Left lung (tissue), 10 donors: ENCODE measurements around the gene DAB2IP. TPM values are rescaled to one million over a fixed set of nuclear protein-coding genes. Genes with fewer than 3 reads are reported as not detected.

ENCODE experiments used
- ATAC-seq: fragments of 200-7000 bp; cut with Tn5 transposase; one replicate; pipeline ENCODE4 v1.9.1; 2020; ENCODE audit warnings: moderate library complexity
- DNase-seq, 4 donors: peaks; one replicate each; pipeline ENCODE4 v3.0.0-alpha.2; 2013 to 2020
- H3K27ac ChIP-seq, 2 donors: fragments of 200-600 bp; sonication (generic) in 1 of 2; one replicate each; pipeline versions ENCODE4 v1.5.0 to v1.8.0; 2020 to 2021
- H3K27me3 ChIP-seq, 2 donors: fragments of 200-600 bp; sonication (generic) in 1 of 2; one replicate each; pipeline versions ENCODE4 v1.5.0 to v1.8.0; 2020 to 2021
- H3K36me3 ChIP-seq, 2 donors: fragments of 200-600 bp; sonication (generic) in 1 of 2; one replicate each; pipeline versions ENCODE4 v1.5.0 to v1.8.0; 2020 to 2021
- H3K4me1 ChIP-seq, 2 donors: fragments of 200-600 bp; one replicate each; pipeline ENCODE4 v1.8.0; 2021
- H3K4me3 ChIP-seq, 2 donors: fragments of 200-600 bp; sonication (generic) in 1 of 2; one replicate each; pipeline versions ENCODE4 v1.5.0 to v1.8.0; 2020 to 2021; ENCODE audit warnings: mild to moderate bottlenecking in 1 of 2
- H3K9me3 ChIP-seq, 2 donors: fragments of 200-600 bp; sonication (generic) in 1 of 2; one replicate each; pipeline versions ENCODE4 v1.5.0 to v1.8.0; 2020 to 2021
- CTCF ChIP-seq, 2 donors: fragments of 200-600 bp; sonication (generic) in 1 of 2; IDR thresholded peaks; one replicate each; pipeline versions ENCODE4 v1.5.0 to v1.8.0; 2021; ENCODE audit warnings: antibody characterized with exemption in 2 of 2
- intact Hi-C, 2 donors: fragments of 100-400 bp; cut with DNase I; formaldehyde crosslinking; loops; one replicate each; pipeline versions ENCODE4 v1.11.2 to v1.14.2; 2022
- polyA plus RNA-seq, 6 donors: library from polyadenylated mRNA; unstranded; fragments of 120-200 nt; gene quantifications; one replicate each; pipeline ENCODE4 v1.2.1, GENCODE V29; 2013; ENCODE audit not compliant: insufficient read length in 6 of 6
- total RNA-seq, 2 donors: library from RNA; stranded (reverse); fragmentation: NEBNext Ultra II Directional; extraction: Animal tissue kit (Norgen Biotek cat#: 25700); gene quantifications; one replicate each; pipeline ENCODE4 v1.2.1, GENCODE V29; 2021
- donor health status: DM: no; HTN: yes; CAD: no.
- donor health status: DM: no; HTN: no; CAD: no.

DAB2IP gene
- total and polyA plus RNA-seq, 8 donors: 25.0 to 53.4 (median 34.6) TPM

GRCh38 chr9:121625590-121625989 lies 25.8 kb upstream of the DAB2IP start:
- H3K4me1 ChIP-seq: peaks cover 5 to 16% of the 10 kb centered on the region in 2 donors
- no peaks in the 10 kb centered on the region for H3K36me3 ChIP-seq
- no peak for ATAC-seq
- TF ChIP-seq CTCF (IDR thresholded peaks at IDR 0.05): no peak
- DNase-seq: no peak
- H3K27ac ChIP-seq: no peak overlapping the region
- H3K4me3 ChIP-seq: no peak overlapping the region
- H3K27me3 ChIP-seq: no peaks in the 10 kb centered on the region
- intact Hi-C loops: no loop called here
- no peaks in the 10 kb centered on the region for H3K9me3 ChIP-seq

- no peaks in the 10 kb centered on the region for H3K36me3 ChIP-seq
- no peaks in the 10 kb centered on the region for H3K9me3 ChIP-seq
- intact Hi-C loops: no loop called here
- peaks cover 5 to 12% of the 10 kb centered on the region in 2 donors for H3K4me1 ChIP-seq
- no peak overlapping the region for H3K27ac ChIP-seq
- H3K27me3 ChIP-seq: no peaks in the 10 kb centered on the region
- DNase-seq (no peak), ATAC-seq (no peak)
- H3K4me3 ChIP-seq: no peak overlapping the region
- TF ChIP-seq CTCF (IDR thresholded peaks at IDR 0.05): no peak
These were observed 25.4 kb upstream of the DAB2IP start for GRCh38 chr9:121626012-121626411.

- Histone ChIP-seq H3K36me3 (no peaks in the 10 kb centered on the region), H3K27ac (no peak overlapping the region), H3K4me3 (no peak overlapping the region), H3K27me3 (no peaks in the 10 kb centered on the region), H3K9me3 (no peaks in the 10 kb centered on the region), H3K4me1 (peaks cover 5 to 8% of the 10 kb centered on the region in 2 donors)
- ATAC-seq (no peak), DNase-seq (no peak)
- no peak for TF ChIP-seq CTCF (IDR thresholded peaks at IDR 0.05)
- intact Hi-C loops: no loop called here
These were observed 24.0 kb upstream of the DAB2IP start for GRCh38 chr9:121627427-121627826.

DNA sequence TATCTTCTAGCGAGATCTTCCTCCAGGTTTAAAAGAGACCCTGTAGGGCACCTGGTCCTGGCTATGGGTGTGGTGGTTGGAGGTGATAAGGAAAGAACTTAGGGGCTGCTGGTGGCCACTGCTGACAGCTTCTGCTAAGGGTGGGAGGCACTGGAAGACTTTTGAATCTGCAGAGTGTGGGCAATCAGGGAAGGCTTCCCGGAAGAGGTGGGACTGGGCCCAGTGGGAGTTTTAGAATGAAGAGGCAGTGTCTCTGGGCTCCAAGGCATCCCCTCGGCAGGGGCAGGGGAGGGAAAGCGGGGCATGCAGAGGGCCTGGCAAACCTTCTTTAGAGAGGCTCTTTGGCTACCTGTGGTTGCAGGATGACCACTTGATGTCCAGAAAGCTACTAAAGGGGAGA lies 23.0 kb upstream of the DAB2IP start:
- ATAC-seq (no peak), DNase-seq (no peak)
- Histone ChIP-seq H3K4me1 (no peaks in the 10 kb centered on the region), H3K9me3 (no peaks in the 10 kb centered on the region), H3K36me3 (no peaks in the 10 kb centered on the region), H3K27ac (no peak overlapping the region), H3K27me3 (no peaks in the 10 kb centered on the region), H3K4me3 (no peak overlapping the region)
- no peak for TF ChIP-seq CTCF (IDR thresholded peaks at IDR 0.05)
- intact Hi-C loops: no loop called here

DNA sequence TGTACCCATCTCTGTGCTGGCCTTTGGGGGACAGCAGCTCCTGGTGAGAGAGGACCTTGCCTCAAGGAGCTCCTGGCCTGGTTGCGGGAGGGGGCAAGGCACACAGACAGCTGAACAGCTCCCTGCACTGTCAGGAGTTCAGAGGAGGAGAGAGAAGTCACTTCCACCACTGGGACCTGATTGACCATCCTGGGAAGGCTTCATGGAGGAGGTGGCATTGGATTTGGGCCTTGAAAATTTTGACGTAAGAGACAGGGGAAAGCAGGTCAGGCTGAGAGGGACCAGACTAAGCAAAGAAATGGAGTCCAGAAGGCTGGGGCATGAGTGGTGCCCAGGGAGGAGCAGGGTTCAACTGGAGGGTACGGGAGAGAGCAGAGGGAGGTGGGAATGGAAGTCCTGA lies 20.3 kb upstream of the DAB2IP start:
- no peaks in the 10 kb centered on the region for H3K27me3 ChIP-seq
- intact Hi-C loops: no loop called here
- no peaks in the 10 kb centered on the region for H3K36me3 ChIP-seq
- no peak overlapping the region for H3K4me3 ChIP-seq
- H3K27ac ChIP-seq: no peak overlapping the region
- H3K9me3 ChIP-seq: no peaks in the 10 kb centered on the region
- H3K4me1 ChIP-seq: peaks cover 2 to 9% of the 10 kb centered on the region in 2 donors
- no peak for TF ChIP-seq CTCF (IDR thresholded peaks at IDR 0.05)
- no peak for DNase-seq
- no peak for ATAC-seq
